ENCODE measurements around the gene SCFD2.
"Not testable (repeated sequence)": the region's sequence is repeated elsewhere in the genome, so short reads cannot be mapped to it uniquely, and the experiment has no call there.

The SCFD2 gene

DNA sequence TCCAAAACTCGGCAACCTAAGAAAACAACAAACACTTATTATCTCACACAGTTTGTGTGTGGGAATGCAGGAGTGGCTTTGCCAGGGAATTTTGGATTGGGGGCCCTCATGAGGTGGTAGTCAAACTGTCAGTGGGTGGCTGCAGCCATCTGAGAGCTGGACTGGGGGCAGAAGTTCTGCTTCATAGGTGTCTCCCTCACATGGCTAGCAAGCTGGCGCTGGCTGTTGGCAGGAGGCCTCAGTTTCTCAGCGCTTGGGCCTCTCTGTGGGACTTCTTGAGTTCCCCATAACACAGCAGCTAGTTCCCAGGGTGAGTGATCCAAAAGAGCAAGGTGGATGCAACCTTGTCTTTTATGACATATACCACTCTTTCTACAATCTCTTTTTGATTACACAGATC is 529.7 kb downstream of the SCFD2 start:
- no peak overlapping the region for H3K4me3 ChIP-seq (replicated peaks; ENCODE audit: insufficient read depth, low read length)
- no peak for TF ChIP-seq POLR2AphosphoS5 (IDR thresholded peaks at IDR 0.05; ENCODE audit: low read depth)
- TF ChIP-seq, protein P1, sequence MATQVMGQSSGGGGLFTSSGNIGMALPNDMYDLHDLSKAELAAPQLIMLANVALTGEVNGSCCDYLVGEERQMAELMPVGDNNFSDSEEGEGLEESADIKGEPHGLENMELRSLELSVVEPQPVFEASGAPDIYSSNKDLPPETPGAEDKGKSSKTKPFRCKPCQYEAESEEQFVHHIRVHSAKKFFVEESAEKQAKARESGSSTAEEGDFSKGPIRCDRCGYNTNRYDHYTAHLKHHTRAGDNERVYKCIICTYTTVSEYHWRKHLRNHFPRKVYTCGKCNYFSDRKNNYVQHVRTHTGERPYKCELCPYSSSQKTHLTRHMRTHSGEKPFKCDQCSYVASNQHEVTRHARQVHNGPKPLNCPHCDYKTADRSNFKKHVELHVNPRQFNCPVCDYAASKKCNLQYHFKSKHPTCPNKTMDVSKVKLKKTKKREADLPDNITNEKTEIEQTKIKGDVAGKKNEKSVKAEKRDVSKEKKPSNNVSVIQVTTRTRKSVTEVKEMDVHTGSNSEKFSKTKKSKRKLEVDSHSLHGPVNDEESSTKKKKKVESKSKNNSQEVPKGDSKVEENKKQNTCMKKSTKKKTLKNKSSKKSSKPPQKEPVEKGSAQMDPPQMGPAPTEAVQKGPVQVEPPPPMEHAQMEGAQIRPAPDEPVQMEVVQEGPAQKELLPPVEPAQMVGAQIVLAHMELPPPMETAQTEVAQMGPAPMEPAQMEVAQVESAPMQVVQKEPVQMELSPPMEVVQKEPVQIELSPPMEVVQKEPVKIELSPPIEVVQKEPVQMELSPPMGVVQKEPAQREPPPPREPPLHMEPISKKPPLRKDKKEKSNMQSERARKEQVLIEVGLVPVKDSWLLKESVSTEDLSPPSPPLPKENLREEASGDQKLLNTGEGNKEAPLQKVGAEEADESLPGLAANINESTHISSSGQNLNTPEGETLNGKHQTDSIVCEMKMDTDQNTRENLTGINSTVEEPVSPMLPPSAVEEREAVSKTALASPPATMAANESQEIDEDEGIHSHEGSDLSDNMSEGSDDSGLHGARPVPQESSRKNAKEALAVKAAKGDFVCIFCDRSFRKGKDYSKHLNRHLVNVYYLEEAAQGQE (IDR thresholded peaks at IDR 0.05; ENCODE audit: insufficient replicate concordance, low read depth) = no peak
- no peak for TF ChIP-seq SPI1 (IDR thresholded peaks at IDR 0.05; ENCODE audit: borderline replicate concordance, low read depth)
- TF ChIP-seq GABPA (IDR thresholded peaks at IDR 0.05; ENCODE audit: low read depth) = no peak
- TF ChIP-seq, protein P2, sequence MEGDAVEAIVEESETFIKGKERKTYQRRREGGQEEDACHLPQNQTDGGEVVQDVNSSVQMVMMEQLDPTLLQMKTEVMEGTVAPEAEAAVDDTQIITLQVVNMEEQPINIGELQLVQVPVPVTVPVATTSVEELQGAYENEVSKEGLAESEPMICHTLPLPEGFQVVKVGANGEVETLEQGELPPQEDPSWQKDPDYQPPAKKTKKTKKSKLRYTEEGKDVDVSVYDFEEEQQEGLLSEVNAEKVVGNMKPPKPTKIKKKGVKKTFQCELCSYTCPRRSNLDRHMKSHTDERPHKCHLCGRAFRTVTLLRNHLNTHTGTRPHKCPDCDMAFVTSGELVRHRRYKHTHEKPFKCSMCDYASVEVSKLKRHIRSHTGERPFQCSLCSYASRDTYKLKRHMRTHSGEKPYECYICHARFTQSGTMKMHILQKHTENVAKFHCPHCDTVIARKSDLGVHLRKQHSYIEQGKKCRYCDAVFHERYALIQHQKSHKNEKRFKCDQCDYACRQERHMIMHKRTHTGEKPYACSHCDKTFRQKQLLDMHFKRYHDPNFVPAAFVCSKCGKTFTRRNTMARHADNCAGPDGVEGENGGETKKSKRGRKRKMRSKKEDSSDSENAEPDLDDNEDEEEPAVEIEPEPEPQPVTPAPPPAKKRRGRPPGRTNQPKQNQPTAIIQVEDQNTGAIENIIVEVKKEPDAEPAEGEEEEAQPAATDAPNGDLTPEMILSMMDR (IDR thresholded peaks at IDR 0.05; ENCODE audit: insufficient read depth, low read length) = no peak
- DNase-seq (ENCODE audit: low read depth in 1 of 2, low spot score in 1 of 2) = no peak
- H3K27ac ChIP-seq (replicated peaks) = no peak overlapping the region
- H3K27me3 ChIP-seq (ENCODE audit: insufficient read depth, poor library complexity, severe bottlenecking) = no peaks in the 10 kb centered on the region

DNA sequence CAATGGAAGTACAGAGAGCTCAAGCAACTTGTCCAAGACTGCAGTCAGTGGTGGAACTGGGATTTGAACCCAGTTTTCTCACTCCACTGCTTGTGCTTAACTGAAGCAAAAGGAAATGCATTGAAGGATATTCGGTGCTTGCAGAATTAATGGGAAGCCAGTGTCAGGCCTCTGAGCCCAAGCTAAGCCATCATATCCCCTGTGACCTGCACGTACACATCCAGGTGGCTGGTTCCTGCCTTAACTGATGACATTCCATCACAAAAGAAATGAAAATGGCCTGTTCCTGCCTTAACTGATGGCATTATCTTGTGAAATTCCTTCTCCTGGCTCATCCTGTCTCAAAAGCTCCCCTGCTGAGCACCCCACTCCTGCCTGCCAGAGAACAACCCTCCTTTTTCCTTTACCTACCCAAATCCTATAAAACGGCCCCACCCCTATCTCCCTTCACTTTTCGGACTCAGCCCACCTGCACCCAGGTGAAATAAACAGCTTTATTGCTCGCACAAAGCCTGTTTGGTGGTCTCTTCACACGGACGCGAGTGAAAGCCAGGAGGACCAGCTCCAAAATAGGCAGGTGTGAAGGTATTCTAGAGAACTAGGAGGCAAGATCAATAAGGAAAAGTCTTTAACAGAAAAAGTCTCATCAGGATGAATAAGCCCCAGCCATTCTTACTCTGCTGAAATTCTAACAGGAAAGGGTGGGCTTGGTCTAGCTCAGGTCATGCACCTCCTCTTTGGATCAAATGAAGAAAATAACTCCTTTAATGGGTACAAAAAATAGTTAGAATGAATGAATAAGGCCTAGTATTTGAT is 531.0 kb downstream of the SCFD2 start:
- not testable (repeated sequence) for DNase-seq (ENCODE audit: low read depth in 1 of 2, low spot score in 1 of 2); H3K4me3 ChIP-seq (replicated peaks; ENCODE audit: insufficient read depth, low read length); H3K27ac ChIP-seq (replicated peaks); H3K27me3 ChIP-seq (ENCODE audit: insufficient read depth, poor library complexity, severe bottlenecking)

DNA sequence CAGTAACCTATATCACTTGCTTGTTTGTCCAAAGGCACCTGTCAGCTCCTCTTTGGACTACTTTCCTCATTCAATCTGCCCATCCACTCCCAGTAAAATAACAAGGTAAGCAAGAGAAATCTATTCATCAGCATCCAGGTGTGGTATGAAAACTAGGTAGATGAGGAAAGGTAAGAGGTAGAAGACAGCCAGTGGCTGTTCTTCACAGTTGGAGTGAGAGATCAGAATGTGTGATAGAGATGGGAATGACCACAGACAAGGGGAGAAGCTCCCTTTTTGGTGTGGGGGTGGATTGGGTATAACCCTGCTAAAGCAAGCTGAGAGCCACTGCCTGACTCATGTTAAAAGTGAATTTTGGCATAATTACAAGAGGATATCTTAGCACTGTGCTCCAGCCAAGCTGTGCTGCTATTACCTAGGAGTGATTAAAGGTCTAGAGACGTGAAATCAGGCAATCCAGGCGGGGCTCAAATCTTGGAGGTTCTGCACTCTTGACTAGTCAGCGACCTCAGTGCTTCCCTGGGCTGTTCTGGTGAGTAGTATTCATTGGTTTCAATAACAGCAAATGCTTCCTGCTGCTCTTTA is 531.8 kb downstream of the SCFD2 start:
- TF ChIP-seq, protein P2 (IDR thresholded peaks at IDR 0.05; ENCODE audit: insufficient read depth, low read length) = no peak
- TF ChIP-seq, protein P1 (IDR thresholded peaks at IDR 0.05; ENCODE audit: insufficient replicate concordance, low read depth) = no peak
- TF ChIP-seq GABPA (IDR thresholded peaks at IDR 0.05; ENCODE audit: low read depth) = no peak
- no peak for TF ChIP-seq POLR2AphosphoS5 (IDR thresholded peaks at IDR 0.05; ENCODE audit: low read depth)
- TF ChIP-seq SPI1 (IDR thresholded peaks at IDR 0.05; ENCODE audit: borderline replicate concordance, low read depth) = no peak
- Histone ChIP-seq H3K4me3 (replicated peaks; ENCODE audit: insufficient read depth, low read length) (no peak overlapping the region), H3K27me3 (ENCODE audit: insufficient read depth, poor library complexity, severe bottlenecking) (no peaks in the 10 kb centered on the region), H3K27ac (replicated peaks) (no peak overlapping the region)
- no peak for DNase-seq (ENCODE audit: low read depth in 1 of 2, low spot score in 1 of 2)

DNA sequence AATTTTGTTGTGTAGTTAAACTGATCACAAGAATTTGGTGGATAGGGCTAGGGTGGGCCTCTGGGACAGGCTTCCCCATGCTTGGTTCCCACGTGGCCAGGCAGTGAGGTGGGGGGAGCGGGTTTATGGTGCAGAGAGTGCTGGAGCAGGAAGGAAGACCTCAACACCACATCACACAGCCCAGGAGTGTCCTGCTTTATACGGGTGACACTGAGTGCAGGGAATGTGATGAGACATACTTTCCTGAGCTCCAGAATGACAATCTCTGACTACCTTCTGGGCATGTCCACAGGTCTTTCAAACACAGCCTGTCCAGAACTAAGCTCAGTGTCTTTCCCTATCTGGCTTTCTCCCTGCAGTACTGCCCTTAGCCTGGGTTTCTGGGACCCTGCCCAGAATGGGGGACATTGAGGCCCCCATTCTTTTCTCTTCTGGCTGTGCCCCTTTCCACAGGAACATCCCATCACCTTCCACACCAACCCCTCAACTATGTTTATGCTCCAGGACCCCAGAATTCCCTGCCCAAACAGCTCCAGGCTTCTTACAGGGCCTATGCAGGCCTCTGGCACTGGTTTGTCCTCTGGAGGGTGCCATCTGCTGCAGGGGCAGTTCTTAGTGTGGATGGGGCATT is 540.3 kb downstream of the SCFD2 start:
- H3K4me3 ChIP-seq (replicated peaks; ENCODE audit: insufficient read depth, low read length) = no peak overlapping the region
- no peak overlapping the region for H3K27ac ChIP-seq (replicated peaks)
- TF ChIP-seq, protein P1 (IDR thresholded peaks at IDR 0.05; ENCODE audit: insufficient replicate concordance, low read depth) = no peak
- TF ChIP-seq POLR2AphosphoS5 (IDR thresholded peaks at IDR 0.05; ENCODE audit: low read depth) (no peak), GABPA (IDR thresholded peaks at IDR 0.05; ENCODE audit: low read depth) (no peak), SPI1 (IDR thresholded peaks at IDR 0.05; ENCODE audit: borderline replicate concordance, low read depth) (no peak)
- TF ChIP-seq, protein P2 (IDR thresholded peaks at IDR 0.05; ENCODE audit: insufficient read depth, low read length) = no peak
- H3K27me3 ChIP-seq (ENCODE audit: insufficient read depth, poor library complexity, severe bottlenecking) = no peaks in the 10 kb centered on the region
- no peak for DNase-seq (ENCODE audit: low read depth in 1 of 2, low spot score in 1 of 2)

Data from HL-60 (cell line).